Type B pancreatic cell (in vitro differentiated cells): ENCODE results near the gene OR10A4. TPM values are rescaled to one million over a fixed set of nuclear protein-coding genes. Genes with fewer than 3 reads are reported as not detected.
"Not testable (repeated sequence)": the region's sequence is repeated elsewhere in the genome, so short reads cannot be mapped to it uniquely, and the experiment has no call there.

Experiments used
- DNase-seq: peaks from one replicate; pipeline ENCODE4 v3.0.0; 2021; ENCODE audit warnings: mixed read lengths; ENCODE audit not compliant: unreplicated experiment; ENCODE audit errors: extremely low spot score
- H3K27ac Mint-ChIP-seq: 2 replicates; pipeline ENCODE4 v1.8.0; 2021; ENCODE audit warnings: mild to moderate bottlenecking, mixed read lengths
- H3K27me3 Mint-ChIP-seq: 2 replicates; pipeline ENCODE4 v1.8.0; 2021; ENCODE audit warnings: mixed read lengths
- H3K36me3 Mint-ChIP-seq: 2 replicates; pipeline ENCODE4 v1.8.0; 2021; ENCODE audit warnings: mixed read lengths
- H3K4me1 Mint-ChIP-seq: one replicate; pipeline ENCODE4 v1.8.0; 2021; ENCODE audit warnings: mixed read lengths; ENCODE audit not compliant: unreplicated experiment
- H3K4me3 Mint-ChIP-seq: 2 replicates; pipeline ENCODE4 v1.8.0; 2021; ENCODE audit warnings: mild to moderate bottlenecking, mixed read lengths
- H3K9me3 Mint-ChIP-seq: 2 replicates; pipeline ENCODE4 v1.8.0; 2021; ENCODE audit warnings: mixed read lengths
- CTCF ChIP-seq: fragments of 200-600 bp; sonication (generic); conservative IDR thresholded peaks from 2 replicates; pipeline ENCODE4 v1.5.0; 2021; ENCODE audit warnings: antibody characterized with exemption, mild to moderate bottlenecking
- total RNA-seq: library from RNA; stranded (reverse); gene quantifications from 2 replicates; pipeline ENCODE4 v1.2.1, GENCODE V29; 2021; ENCODE audit warnings: low replicate concordance

The OR10A4 gene
- total RNA-seq, 1 donor from 2014 or later, result not detected

GRCh38 chr11:6862961-6863360 is 13.5 kb upstream of the OR10A4 start, which contains the start of gene OR10A2:
OR10A2 (plus strand) TSS chr11:6863057; CDS start chr11:6869755, 6,698 bp downstream.
- DNase-seq, result no peak
- Mint-ChIP-seq H3K36me3 (no peaks in the 10 kb centered on the region), H3K27me3 (no peaks in the 10 kb centered on the region), H3K4me1 (no peaks in the 10 kb centered on the region), H3K9me3 (no peaks in the 10 kb centered on the region), H3K4me3 (no peak within 1 kb of the TSS), H3K27ac (no peak within 1 kb of the TSS)
- no peak for TF ChIP-seq CTCF

GRCh38 chr11:6864438-6864837 is 12.0 kb upstream of the OR10A4 start:
- Mint-ChIP-seq H3K4me3 (no peak overlapping the region), H3K9me3 (no peaks in the 10 kb centered on the region), H3K27ac (no peak overlapping the region), H3K4me1 (no peaks in the 10 kb centered on the region), H3K36me3 (no peaks in the 10 kb centered on the region), H3K27me3 (no peaks in the 10 kb centered on the region)
- DNase-seq, result no peak
- TF ChIP-seq CTCF, result no peak

GRCh38 chr11:6871278-6871677 is 5.1 kb upstream of the OR10A4 start:
- TF ChIP-seq CTCF, result no peak
- H3K9me3 Mint-ChIP-seq, result no peaks in the 10 kb centered on the region
- no peaks in the 10 kb centered on the region for H3K27me3 Mint-ChIP-seq
- H3K27ac Mint-ChIP-seq, result no peak overlapping the region
- H3K4me1 Mint-ChIP-seq, result no peaks in the 10 kb centered on the region
- no peaks in the 10 kb centered on the region for H3K36me3 Mint-ChIP-seq
- no peak for DNase-seq
- no peak overlapping the region for H3K4me3 Mint-ChIP-seq

- Mint-ChIP-seq H3K4me3 (no peak overlapping the region), H3K27ac (no peak overlapping the region), H3K27me3 (no peaks in the 10 kb centered on the region), H3K9me3 (no peaks in the 10 kb centered on the region), H3K36me3 (no peaks in the 10 kb centered on the region), H3K4me1 (no peaks in the 10 kb centered on the region)
- TF ChIP-seq CTCF, result no peak
- no peak for DNase-seq
These were observed 664 bp upstream of the OR10A4 start for GRCh38 chr11:6875761-6876160.

- TF ChIP-seq CTCF, result no peak
- Mint-ChIP-seq H3K27me3 (no peaks in the 10 kb centered on the region), H3K36me3 (no peaks in the 10 kb centered on the region), H3K9me3 (no peaks in the 10 kb centered on the region), H3K4me1 (no peaks in the 10 kb centered on the region), H3K4me3 (no peak overlapping the region), H3K27ac (no peak overlapping the region)
- no peak for DNase-seq
These were observed 489 bp downstream of the OR10A4 start for GRCh38 chr11:6876914-6877313.

- Mint-ChIP-seq H3K27ac (no peak overlapping the region), H3K4me3 (no peak overlapping the region), H3K27me3 (peaks cover 3% of the 10 kb centered on the region), H3K4me1 (no peaks in the 10 kb centered on the region), H3K9me3 (no peaks in the 10 kb centered on the region), H3K36me3 (no peaks in the 10 kb centered on the region)
- TF ChIP-seq CTCF, result no peak
- no peak for DNase-seq
These were observed 6.3 kb downstream of the OR10A4 start for GRCh38 chr11:6882751-6883150.

- H3K4me3 Mint-ChIP-seq, H3K36me3 Mint-ChIP-seq, H3K27ac Mint-ChIP-seq, H3K9me3 Mint-ChIP-seq, DNase-seq, H3K27me3 Mint-ChIP-seq, H3K4me1 Mint-ChIP-seq: not testable (repeated sequence)
These were observed 11.3 kb downstream of the OR10A4 start for GRCh38 chr11:6887711-6888110.
